IMR-90 (cell line): ENCODE results near the gene ZNF541.

Experiments
- BHLHE40 ChIP-seq: fragments of 150-350 bp; IDR thresholded peaks from 2 replicates; pipeline ENCODE4 v1.6.1; 2016; ENCODE audit warnings: mild to moderate bottlenecking, low read depth, low read length
- POLR2A ChIP-seq: IDR thresholded peaks from 2 replicates; pipeline ENCODE4 v1.6.1; 2012; ENCODE audit warnings: mild to moderate bottlenecking, low read depth, low read length
- SMC3 ChIP-seq: fragments of 150-350 bp; IDR thresholded peaks from 2 replicates; pipeline ENCODE4 v1.6.1; 2016; ENCODE audit warnings: low read depth, mild to moderate bottlenecking, antibody characterized with exemption, low read length, moderate library complexity
- USF2 ChIP-seq: fragments of 150-350 bp; IDR thresholded peaks from 2 replicates; pipeline ENCODE4 v1.6.1; 2017; ENCODE audit warnings: mild to moderate bottlenecking, antibody characterized with exemption, low read length, low read depth
- TF ChIP-seq, protein P1 (sequence below): conservative IDR thresholded peaks from 2 replicates; pipeline ENCODE4 v1.5.1; 2012; ENCODE audit warnings: mild to moderate bottlenecking, low read depth, low read length, improper control_type of control experiment

DNA sequence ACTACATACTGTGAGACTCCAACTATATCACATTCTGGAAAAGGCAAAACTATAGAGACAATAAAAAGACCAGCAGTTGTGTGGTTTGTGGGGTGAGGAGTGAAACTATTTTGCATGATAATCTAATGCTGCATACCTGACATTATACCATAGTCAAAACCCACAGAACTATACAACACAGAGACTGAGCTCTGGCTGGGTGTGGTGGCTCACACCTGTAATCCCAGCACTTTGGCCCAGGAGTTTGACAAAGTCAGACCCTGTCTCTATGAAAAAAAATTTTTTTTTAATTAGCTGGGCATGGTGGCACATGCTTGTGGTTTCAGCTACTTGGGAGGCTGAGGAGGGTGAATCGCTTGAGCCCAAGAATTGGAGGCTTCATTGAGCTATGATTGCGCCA lies 11.9 kb downstream of the ZNF541 start:
- TF ChIP-seq USF2 = no peak
- TF ChIP-seq POLR2A = no peak
- TF ChIP-seq SMC3 = no peak
- TF ChIP-seq BHLHE40 = no peak
- TF ChIP-seq, protein P1, sequence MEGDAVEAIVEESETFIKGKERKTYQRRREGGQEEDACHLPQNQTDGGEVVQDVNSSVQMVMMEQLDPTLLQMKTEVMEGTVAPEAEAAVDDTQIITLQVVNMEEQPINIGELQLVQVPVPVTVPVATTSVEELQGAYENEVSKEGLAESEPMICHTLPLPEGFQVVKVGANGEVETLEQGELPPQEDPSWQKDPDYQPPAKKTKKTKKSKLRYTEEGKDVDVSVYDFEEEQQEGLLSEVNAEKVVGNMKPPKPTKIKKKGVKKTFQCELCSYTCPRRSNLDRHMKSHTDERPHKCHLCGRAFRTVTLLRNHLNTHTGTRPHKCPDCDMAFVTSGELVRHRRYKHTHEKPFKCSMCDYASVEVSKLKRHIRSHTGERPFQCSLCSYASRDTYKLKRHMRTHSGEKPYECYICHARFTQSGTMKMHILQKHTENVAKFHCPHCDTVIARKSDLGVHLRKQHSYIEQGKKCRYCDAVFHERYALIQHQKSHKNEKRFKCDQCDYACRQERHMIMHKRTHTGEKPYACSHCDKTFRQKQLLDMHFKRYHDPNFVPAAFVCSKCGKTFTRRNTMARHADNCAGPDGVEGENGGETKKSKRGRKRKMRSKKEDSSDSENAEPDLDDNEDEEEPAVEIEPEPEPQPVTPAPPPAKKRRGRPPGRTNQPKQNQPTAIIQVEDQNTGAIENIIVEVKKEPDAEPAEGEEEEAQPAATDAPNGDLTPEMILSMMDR = no peak
